Body of pancreas (tissue), 4 donors: Measurements from ENCODE around the gene ATXN1. TPM values are rescaled to one million over a fixed set of nuclear protein-coding genes. Genes with fewer than 3 reads are reported as not detected.

Source experiments
- ATAC-seq: fragments of 150-250 bp; one replicate; pipeline ENCODE4 v1.9.1; 2016
- DNase-seq, 4 donors: peaks; one replicate each; pipeline ENCODE4 v3.0.0-alpha.2; 2019
- H3K27ac ChIP-seq, 4 donors: fragments of 200-600 bp; sonication (generic); 1 replicate in 3 of 4; 2 replicates in 1 of 4; pipeline versions ENCODE4 v1.5.1 to v1.6.1; 2016 to 2019; ENCODE audit warnings: mild to moderate bottlenecking in 1 of 4, mixed read lengths in 1 of 4, moderate library complexity in 1 of 4
- H3K27me3 ChIP-seq, 2 donors: fragments of 200-600 bp; sonication (generic); one replicate each; pipeline ENCODE4 v1.6.0; 2016; ENCODE audit warnings: mild to moderate bottlenecking in 1 of 2
- H3K36me3 ChIP-seq, 2 donors: fragments of 200-600 bp; sonication (generic); replicated peaks in 1 of 2; 2 replicates each; pipeline ENCODE4 v1.5.1; 2016; ENCODE audit warnings: low read depth in 2 of 2; ENCODE audit not compliant: insufficient read depth in 1 of 2
- H3K4me1 ChIP-seq: fragments of 200-600 bp; sonication (generic); one replicate; pipeline ENCODE4 v1.6.0; 2016
- H3K4me3 ChIP-seq, 2 donors: fragments of 200-600 bp; sonication (generic); 1 replicate in 1 of 2; 2 replicates in 1 of 2; pipeline ENCODE4 v1.5.1; 2016 to 2019
- H3K9me3 ChIP-seq, 3 donors: fragments of 200-600 bp; sonication (generic); 1 replicate in 2 of 3; 2 replicates in 1 of 3; pipeline ENCODE4 v1.5.1; 2016
- CTCF ChIP-seq, 7 experiments: fragments of 450-650 bp in 4 of 7; fragments of 200-600 bp in 3 of 7; sonication (generic) in 3 of 7; IDR thresholded peaks; one replicate each; pipeline ENCODE4 v1.5.1; 2016 to 2019; ENCODE audit warnings: antibody characterized with exemption in 7 of 7
- POLR2A ChIP-seq, 3 donors: fragments of 450-650 bp; IDR thresholded peaks; one replicate each; pipeline ENCODE4 v1.6.1; 2016; ENCODE audit warnings: antibody characterized with exemption in 3 of 3, mild to moderate bottlenecking in 2 of 3
- WGBS, 2 donors: methylation state at CpG; one replicate each; pipeline ENCODE4 v1.1.5; 2017; 5-methylcytosine and 5-hydroxymethylcytosine counted together
- intact Hi-C: fragments of 100-400 bp; cut with DNase I; formaldehyde crosslinking; loops from one replicate; pipeline ENCODE4 v1.15.1; 2023
- total RNA-seq, 2 donors: library from RNA; depleted of rRNA; stranded (reverse); fragments of >200 nt; gene quantifications; one replicate each; pipeline ENCODE4 v1.1.0, GENCODE V29; 2016

ATXN1 gene
- total RNA-seq, 2 donors from 2014 or later = 24.6 to 24.7 TPM

GRCh38 chr6:16291739-16292138 is 469.5 kb downstream of the ATXN1 start:
- Histone ChIP-seq H3K36me3 (no peaks in the 10 kb centered on the region), H3K27me3 (no peaks in the 10 kb centered on the region), H3K27ac (no peak overlapping the region), H3K9me3 (no peaks in the 10 kb centered on the region), H3K4me3 (no peak overlapping the region), H3K4me1 (no peaks in the 10 kb centered on the region)
- intact Hi-C loops = no loop called here
- 83 to 86% methylated on average over 6 of the region's 6 CpGs for WGBS, 2 donors
- DNase-seq (no peak), ATAC-seq (no peak)
- TF ChIP-seq CTCF (IDR thresholded peaks at IDR 0.05) (no peak), POLR2A (IDR thresholded peaks at IDR 0.05) (no peak)

GRCh38 chr6:16288163-16288562 is 473.1 kb downstream of the ATXN1 start:
- TF ChIP-seq POLR2A (IDR thresholded peaks at IDR 0.05) = no peak
- TF ChIP-seq CTCF (IDR thresholded peaks at IDR 0.05) = no peak
- intact Hi-C loops = no loop called here
- H3K4me3 ChIP-seq = no peak overlapping the region
- ATAC-seq (no peak), DNase-seq (no peak)
- no peaks in the 10 kb centered on the region for H3K36me3 ChIP-seq
- 93 to 97% methylated on average over 17 to 24 of the region's 26 CpGs for WGBS, 2 donors
- no peak overlapping the region for H3K27ac ChIP-seq
- H3K27me3 ChIP-seq = no peaks in the 10 kb centered on the region
- H3K9me3 ChIP-seq = no peaks in the 10 kb centered on the region
- no peaks in the 10 kb centered on the region for H3K4me1 ChIP-seq

- intact Hi-C loops = no loop called here
- TF ChIP-seq POLR2A (IDR thresholded peaks at IDR 0.05) (no peak), CTCF (IDR thresholded peaks at IDR 0.05) (peak in 6 of 7 experiments; percentile 15 to 33 (median 27))
- 64 to 69% methylated on average over 15 of the region's 15 CpGs for WGBS, 2 donors
- Histone ChIP-seq H3K9me3 (no peaks in the 10 kb centered on the region), H3K27ac (no peak overlapping the region), H3K4me1 (no peaks in the 10 kb centered on the region), H3K36me3 (no peaks in the 10 kb centered on the region), H3K4me3 (no peak overlapping the region), H3K27me3 (no peaks in the 10 kb centered on the region)
- ATAC-seq (no peak), DNase-seq (peak in 1 of 4 donors; percentile 27)
Observed at GRCh38 chr6:16286151-16286522, 475.1 kb downstream of the ATXN1 start.

GRCh38 chr6:16285467-16286150 is 475.7 kb downstream of the ATXN1 start:
- ATAC-seq = no peak
- H3K4me1 ChIP-seq = no peaks in the 10 kb centered on the region
- no peak overlapping the region for H3K4me3 ChIP-seq
- no peak overlapping the region for H3K27ac ChIP-seq
- H3K27me3 ChIP-seq = no peaks in the 10 kb centered on the region
- intact Hi-C loops = no loop called here
- TF ChIP-seq CTCF (IDR thresholded peaks at IDR 0.05) (no peak), POLR2A (IDR thresholded peaks at IDR 0.05) (no peak)
- 89 to 95% methylated on average over 7 to 11 of the region's 11 CpGs for WGBS, 2 donors
- H3K9me3 ChIP-seq = no peaks in the 10 kb centered on the region
- no peaks in the 10 kb centered on the region for H3K36me3 ChIP-seq
- DNase-seq = no peak

GRCh38 chr6:16284472-16284871 is 476.8 kb downstream of the ATXN1 start:
- H3K27me3 ChIP-seq = no peaks in the 10 kb centered on the region
- no peak overlapping the region for H3K4me3 ChIP-seq
- WGBS, 2 donors = 89 to 91% methylated on average over 7 to 14 of the region's 14 CpGs
- no peaks in the 10 kb centered on the region for H3K36me3 ChIP-seq
- no peaks in the 10 kb centered on the region for H3K9me3 ChIP-seq
- no peak for ATAC-seq
- intact Hi-C loops = no loop called here
- DNase-seq = no peak
- TF ChIP-seq POLR2A (IDR thresholded peaks at IDR 0.05) (no peak), CTCF (IDR thresholded peaks at IDR 0.05) (no peak)
- no peak overlapping the region for H3K27ac ChIP-seq
- no peaks in the 10 kb centered on the region for H3K4me1 ChIP-seq
